Measurements from ENCODE around the gene PGM2L1.

DNA sequence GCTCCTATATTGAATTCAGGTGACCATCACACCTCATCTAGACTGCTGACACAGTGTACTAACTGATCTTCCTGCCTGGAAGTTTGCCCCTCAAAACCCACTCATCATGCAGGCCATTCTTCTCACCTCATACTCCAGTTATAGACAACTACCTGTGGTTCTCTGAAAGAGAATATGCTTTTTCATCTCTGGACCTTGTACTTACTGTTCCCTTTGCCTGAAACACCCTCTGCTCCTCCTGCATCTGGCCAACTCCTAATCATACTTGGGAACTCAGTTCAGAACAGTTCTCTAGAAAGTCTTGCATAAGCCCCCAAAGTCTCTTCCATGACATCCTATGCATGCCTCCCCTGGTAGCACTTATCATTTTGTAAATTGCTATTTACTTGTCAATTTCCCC lies 58.6 kb downstream of the PGM2L1 start:
- TF ChIP-seq, protein P1, sequence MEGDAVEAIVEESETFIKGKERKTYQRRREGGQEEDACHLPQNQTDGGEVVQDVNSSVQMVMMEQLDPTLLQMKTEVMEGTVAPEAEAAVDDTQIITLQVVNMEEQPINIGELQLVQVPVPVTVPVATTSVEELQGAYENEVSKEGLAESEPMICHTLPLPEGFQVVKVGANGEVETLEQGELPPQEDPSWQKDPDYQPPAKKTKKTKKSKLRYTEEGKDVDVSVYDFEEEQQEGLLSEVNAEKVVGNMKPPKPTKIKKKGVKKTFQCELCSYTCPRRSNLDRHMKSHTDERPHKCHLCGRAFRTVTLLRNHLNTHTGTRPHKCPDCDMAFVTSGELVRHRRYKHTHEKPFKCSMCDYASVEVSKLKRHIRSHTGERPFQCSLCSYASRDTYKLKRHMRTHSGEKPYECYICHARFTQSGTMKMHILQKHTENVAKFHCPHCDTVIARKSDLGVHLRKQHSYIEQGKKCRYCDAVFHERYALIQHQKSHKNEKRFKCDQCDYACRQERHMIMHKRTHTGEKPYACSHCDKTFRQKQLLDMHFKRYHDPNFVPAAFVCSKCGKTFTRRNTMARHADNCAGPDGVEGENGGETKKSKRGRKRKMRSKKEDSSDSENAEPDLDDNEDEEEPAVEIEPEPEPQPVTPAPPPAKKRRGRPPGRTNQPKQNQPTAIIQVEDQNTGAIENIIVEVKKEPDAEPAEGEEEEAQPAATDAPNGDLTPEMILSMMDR (IDR thresholded peaks at IDR 0.05): no peak
- no peak for TF ChIP-seq EP300 (IDR thresholded peaks at IDR 0.05)
